ENCODE measurements around the gene C6orf47.

- TF ChIP-seq CTCF (IDR thresholded peaks at IDR 0.05) (no peak), POLR2A (IDR thresholded peaks at IDR 0.05; ENCODE audit: low read depth) (no peak), POLR2AphosphoS5 (IDR thresholded peaks at IDR 0.05) (no peak), EP300 (IDR thresholded peaks at IDR 0.05) (no peak)
Measured at GRCh38 chr6:31658158-31658688, 2.4 kb downstream of the C6orf47 start.

Data from esophagus muscularis mucosa (tissue), 4 donors.